Measurements from ENCODE around the gene GNAI1. TPM values are rescaled to one million over a fixed set of nuclear protein-coding genes. Genes with fewer than 3 reads are reported as not detected.

GNAI1 gene
- total RNA-seq, 1 donor from 2014 or later: 61.1 TPM

DNA sequence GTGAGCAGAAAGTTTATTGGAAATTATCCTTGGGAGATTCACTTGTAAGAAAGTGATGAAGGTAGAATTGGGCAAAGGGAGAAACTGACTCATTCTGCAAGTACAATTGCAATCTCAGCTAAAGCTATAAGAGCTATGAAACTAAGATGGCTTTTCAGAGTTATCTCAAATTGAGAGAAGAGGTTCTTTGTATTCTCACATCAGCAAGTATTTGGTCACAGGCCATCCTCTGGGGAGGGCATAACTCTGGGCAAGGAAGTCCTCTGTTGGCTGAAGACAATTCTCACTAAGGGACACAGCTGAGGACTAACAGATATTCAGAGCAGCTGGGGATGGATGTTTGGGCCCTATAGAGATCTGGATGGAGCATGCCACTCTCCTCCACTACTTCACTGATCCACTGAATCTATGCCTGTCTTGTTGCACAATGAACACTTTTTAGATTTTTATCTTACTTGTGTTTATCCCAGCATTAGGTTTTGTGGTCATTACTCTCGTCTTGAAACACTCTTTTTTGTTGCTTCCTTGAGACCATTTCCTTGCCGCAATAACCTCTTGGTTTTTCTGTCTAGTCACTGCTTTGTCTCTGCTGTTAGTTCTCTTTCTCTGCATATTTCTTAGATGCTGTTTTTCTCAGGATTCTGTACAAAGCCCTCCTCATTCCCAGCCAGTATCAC, 115.1 kb downstream of the GNAI1 start:
- Mint-ChIP-seq H3K27me3 (ENCODE audit: low read depth) (no peaks in the 10 kb centered on the region), H3K4me1 (peaks cover 6% of the 10 kb centered on the region), H3K27ac (no peak overlapping the region), H3K9me3 (no peaks in the 10 kb centered on the region), H3K36me3 (no peaks in the 10 kb centered on the region), H3K4me3 (no peak overlapping the region)
- no peak for DNase-seq (ENCODE audit: low spot score in 2 of 2, unreplicated experiment in 2 of 2)
- TF ChIP-seq, protein P1, sequence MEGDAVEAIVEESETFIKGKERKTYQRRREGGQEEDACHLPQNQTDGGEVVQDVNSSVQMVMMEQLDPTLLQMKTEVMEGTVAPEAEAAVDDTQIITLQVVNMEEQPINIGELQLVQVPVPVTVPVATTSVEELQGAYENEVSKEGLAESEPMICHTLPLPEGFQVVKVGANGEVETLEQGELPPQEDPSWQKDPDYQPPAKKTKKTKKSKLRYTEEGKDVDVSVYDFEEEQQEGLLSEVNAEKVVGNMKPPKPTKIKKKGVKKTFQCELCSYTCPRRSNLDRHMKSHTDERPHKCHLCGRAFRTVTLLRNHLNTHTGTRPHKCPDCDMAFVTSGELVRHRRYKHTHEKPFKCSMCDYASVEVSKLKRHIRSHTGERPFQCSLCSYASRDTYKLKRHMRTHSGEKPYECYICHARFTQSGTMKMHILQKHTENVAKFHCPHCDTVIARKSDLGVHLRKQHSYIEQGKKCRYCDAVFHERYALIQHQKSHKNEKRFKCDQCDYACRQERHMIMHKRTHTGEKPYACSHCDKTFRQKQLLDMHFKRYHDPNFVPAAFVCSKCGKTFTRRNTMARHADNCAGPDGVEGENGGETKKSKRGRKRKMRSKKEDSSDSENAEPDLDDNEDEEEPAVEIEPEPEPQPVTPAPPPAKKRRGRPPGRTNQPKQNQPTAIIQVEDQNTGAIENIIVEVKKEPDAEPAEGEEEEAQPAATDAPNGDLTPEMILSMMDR (IDR thresholded peaks at IDR 0.05; ENCODE audit: unreplicated experiment): no peak

DNA sequence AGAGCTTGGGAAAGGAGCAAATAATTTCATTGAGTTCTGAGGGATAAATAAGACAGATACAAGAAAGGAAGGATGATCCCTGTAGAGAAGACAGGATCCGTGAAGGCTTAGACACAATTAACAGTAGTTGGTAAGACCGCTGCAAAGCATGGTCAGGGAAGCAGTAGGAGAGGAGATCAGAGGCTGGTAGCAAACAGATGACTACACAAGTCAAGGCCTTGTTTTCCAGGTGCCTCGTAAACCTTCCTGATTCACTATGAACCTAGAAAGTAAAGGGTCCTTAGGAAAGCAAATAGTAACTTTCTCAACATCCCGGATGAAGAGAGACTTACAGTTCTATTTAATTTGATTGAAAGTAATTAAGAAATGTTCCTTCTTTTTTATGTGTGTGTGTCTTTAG, 118.6 kb downstream of the GNAI1 start:
- TF ChIP-seq, protein P1 (IDR thresholded peaks at IDR 0.05; ENCODE audit: unreplicated experiment): no peak
- Mint-ChIP-seq H3K27me3 (ENCODE audit: low read depth) (no peaks in the 10 kb centered on the region), H3K4me3 (no peak overlapping the region), H3K9me3 (peaks cover 4% of the 10 kb centered on the region), H3K36me3 (no peaks in the 10 kb centered on the region), H3K27ac (no peak overlapping the region), H3K4me1 (peaks cover 23% of the 10 kb centered on the region)
- DNase-seq (ENCODE audit: low spot score in 2 of 2, unreplicated experiment in 2 of 2): no peak

GRCh38 chr7:80253653-80254052, 119.0 kb downstream of the GNAI1 start:
- Mint-ChIP-seq H3K4me1 (peaks cover 23% of the 10 kb centered on the region), H3K9me3 (peaks cover 4% of the 10 kb centered on the region), H3K27me3 (ENCODE audit: low read depth) (no peaks in the 10 kb centered on the region), H3K36me3 (no peaks in the 10 kb centered on the region), H3K27ac (no peak overlapping the region), H3K4me3 (no peak overlapping the region)
- TF ChIP-seq, protein P1 (IDR thresholded peaks at IDR 0.05; ENCODE audit: unreplicated experiment): no peak
- no peak for DNase-seq (ENCODE audit: low spot score in 2 of 2, unreplicated experiment in 2 of 2)

DNA sequence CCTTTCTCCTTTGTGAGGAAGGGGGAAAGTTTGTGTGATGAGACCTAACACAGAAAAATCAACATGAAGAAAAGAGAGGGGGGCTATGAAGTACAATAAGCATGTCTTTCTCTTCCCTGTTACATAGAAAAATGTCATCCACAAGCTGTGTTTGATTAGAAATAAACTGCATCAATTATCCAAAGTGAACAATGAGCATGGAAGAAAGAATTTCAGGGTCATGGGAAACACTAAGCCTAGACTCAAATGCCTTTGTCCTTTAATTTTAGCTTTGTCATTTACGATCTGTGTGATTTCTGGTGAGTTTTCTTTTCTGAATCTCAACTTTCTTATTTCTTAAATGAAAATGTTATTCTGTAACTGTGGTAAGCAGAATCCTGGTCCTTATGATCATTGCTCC, 121.0 kb downstream of the GNAI1 start:
- H3K9me3 Mint-ChIP-seq: peaks cover 4% of the 10 kb centered on the region

DNA sequence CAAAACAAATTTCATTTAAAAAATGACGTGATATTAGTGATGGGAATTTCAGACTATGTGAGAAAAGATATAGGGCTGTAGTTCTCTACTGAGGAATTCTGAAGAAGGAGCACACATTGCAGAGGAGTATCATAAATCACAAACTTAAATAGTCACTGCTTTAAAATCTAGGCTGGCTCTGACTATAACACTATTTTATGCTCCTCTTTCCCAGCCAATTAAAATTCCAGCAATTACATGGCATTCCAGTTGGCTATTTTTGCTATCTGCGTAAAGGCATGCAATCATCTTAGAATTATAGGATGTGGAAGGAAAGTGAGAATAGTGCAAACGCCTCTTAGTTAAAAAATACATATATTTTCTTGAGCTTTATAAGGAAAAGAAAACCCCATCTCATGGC, 123.1 kb downstream of the GNAI1 start:
- Mint-ChIP-seq H3K4me3 (no peak overlapping the region), H3K4me1 (peaks cover 29% of the 10 kb centered on the region), H3K9me3 (peaks cover 4% of the 10 kb centered on the region), H3K27me3 (ENCODE audit: low read depth) (no peaks in the 10 kb centered on the region), H3K36me3 (no peaks in the 10 kb centered on the region), H3K27ac (peak overlapping the region; percentile 47)
- DNase-seq (ENCODE audit: low spot score in 2 of 2, unreplicated experiment in 2 of 2): no peak
- TF ChIP-seq, protein P1 (IDR thresholded peaks at IDR 0.05; ENCODE audit: unreplicated experiment): no peak

More for the DNA sequence above, 121.0 kb downstream of the GNAI1 start:
- TF ChIP-seq, protein P1 (IDR thresholded peaks at IDR 0.05; ENCODE audit: unreplicated experiment): no peak
- no peaks in the 10 kb centered on the region for H3K27me3 Mint-ChIP-seq (ENCODE audit: low read depth)
- no peak overlapping the region for H3K4me3 Mint-ChIP-seq
- peaks cover 25% of the 10 kb centered on the region for H3K4me1 Mint-ChIP-seq
- H3K36me3 Mint-ChIP-seq: no peaks in the 10 kb centered on the region
- H3K27ac Mint-ChIP-seq: no peak overlapping the region
- no peak for DNase-seq (ENCODE audit: low spot score in 2 of 2, unreplicated experiment in 2 of 2)

Data from mesothelial cell of epicardium (in vitro differentiated cells).